Prostate gland (tissue), 2 donors: Measurements from ENCODE around the gene PSMB10. TPM values are rescaled to one million over a fixed set of nuclear protein-coding genes. Genes with fewer than 3 reads are reported as not detected.

Experiments used
- DNase-seq: peaks from one replicate; pipeline ENCODE4 v3.0.0-alpha.2; 2019; ENCODE audit warnings: low spot score
- H3K27ac ChIP-seq, 2 donors: fragments of 200-600 bp; sonication (generic); 2 replicates each; pipeline ENCODE4 v1.5.1; 2017 to 2019
- H3K27me3 ChIP-seq: fragments of 200-600 bp; sonication (generic); replicated peaks from 2 replicates; pipeline ENCODE4 v1.5.1; 2019; ENCODE audit not compliant: insufficient read depth
- H3K36me3 ChIP-seq, 2 donors: fragments of 200-600 bp; sonication (generic); 1 replicate in 1 of 2; 2 replicates in 1 of 2; pipeline versions ENCODE4 v1.5.1 to v1.8.1; 2017 to 2019
- H3K4me1 ChIP-seq: fragments of 200-600 bp; sonication (generic); replicated peaks from 2 replicates; pipeline ENCODE4 v1.5.1; 2019
- H3K4me3 ChIP-seq, 2 donors: fragments of 200-600 bp; sonication (generic); 2 replicates each; pipeline ENCODE4 v1.5.1; 2017 to 2019
- H3K9me3 ChIP-seq: fragments of 200-600 bp; sonication (generic); 2 replicates; pipeline ENCODE4 v1.5.1; 2017
- POLR2A ChIP-seq: fragments of 450-650 bp; IDR thresholded peaks from one replicate; pipeline ENCODE4 v1.6.1; 2016; ENCODE audit warnings: antibody characterized with exemption, mild to moderate bottlenecking
- POLR2AphosphoS5 ChIP-seq: sonication (generic); formaldehyde crosslinking; IDR thresholded peaks from one replicate; pipeline ENCODE4 v1.6.1; 2017; ENCODE audit warnings: antibody characterized with exemption
- WGBS: methylation state at CpG from one replicate; pipeline ENCODE4 v1.1.5; 2018; 5-methylcytosine and 5-hydroxymethylcytosine counted together
- intact Hi-C: fragments of 100-400 bp; cut with DNase I; formaldehyde crosslinking; loops from one replicate; pipeline ENCODE4 v1.14.2; 2022
- total RNA-seq, 2 donors: library from RNA; depleted of rRNA; stranded (reverse); fragments of >200 nt; gene quantifications; one replicate each; pipeline ENCODE4 v1.1.0, GENCODE V29; 2016
- TF ChIP-seq, protein P1 (sequence below), 4 experiments: fragments of 200-600 bp in 2 of 4; fragments of 450-650 bp in 2 of 4; sonication (generic) in 2 of 4; IDR thresholded peaks; 1 replicate in 3 of 4; 2 replicates in 1 of 4; pipeline ENCODE4 v1.5.1; 2016 to 2019; ENCODE audit warnings: antibody characterized with exemption in 4 of 4, mild to moderate bottlenecking in 2 of 4, moderate library complexity in 2 of 4

Gene PSMB10
- total RNA-seq, 2 donors from 2014 or later, result 29.9 to 42.5 TPM

GRCh38 chr16:67924140-67924906 lies 12.3 kb downstream of the PSMB10 start:
- Histone ChIP-seq H3K36me3 (no peaks in the 10 kb centered on the region), H3K9me3 (no peaks in the 10 kb centered on the region), H3K27me3 (no peaks in the 10 kb centered on the region), H3K27ac (no peak overlapping the region), H3K4me1 (peaks cover 12% of the 10 kb centered on the region), H3K4me3 (no peak overlapping the region)
- TF ChIP-seq, protein P1, sequence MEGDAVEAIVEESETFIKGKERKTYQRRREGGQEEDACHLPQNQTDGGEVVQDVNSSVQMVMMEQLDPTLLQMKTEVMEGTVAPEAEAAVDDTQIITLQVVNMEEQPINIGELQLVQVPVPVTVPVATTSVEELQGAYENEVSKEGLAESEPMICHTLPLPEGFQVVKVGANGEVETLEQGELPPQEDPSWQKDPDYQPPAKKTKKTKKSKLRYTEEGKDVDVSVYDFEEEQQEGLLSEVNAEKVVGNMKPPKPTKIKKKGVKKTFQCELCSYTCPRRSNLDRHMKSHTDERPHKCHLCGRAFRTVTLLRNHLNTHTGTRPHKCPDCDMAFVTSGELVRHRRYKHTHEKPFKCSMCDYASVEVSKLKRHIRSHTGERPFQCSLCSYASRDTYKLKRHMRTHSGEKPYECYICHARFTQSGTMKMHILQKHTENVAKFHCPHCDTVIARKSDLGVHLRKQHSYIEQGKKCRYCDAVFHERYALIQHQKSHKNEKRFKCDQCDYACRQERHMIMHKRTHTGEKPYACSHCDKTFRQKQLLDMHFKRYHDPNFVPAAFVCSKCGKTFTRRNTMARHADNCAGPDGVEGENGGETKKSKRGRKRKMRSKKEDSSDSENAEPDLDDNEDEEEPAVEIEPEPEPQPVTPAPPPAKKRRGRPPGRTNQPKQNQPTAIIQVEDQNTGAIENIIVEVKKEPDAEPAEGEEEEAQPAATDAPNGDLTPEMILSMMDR (IDR thresholded peaks at IDR 0.05), result no peak
- TF ChIP-seq POLR2AphosphoS5 (no peak), POLR2A (no peak)
- WGBS, result 85% methylated on average over 10 of the region's 10 CpGs
- intact Hi-C loops, result no loop called here
- no peak for DNase-seq

- peaks cover 12% of the 10 kb centered on the region for H3K4me1 ChIP-seq
- no peaks in the 10 kb centered on the region for H3K27me3 ChIP-seq
- no peak overlapping the region for H3K4me3 ChIP-seq
- no peak overlapping the region for H3K27ac ChIP-seq
- no peaks in the 10 kb centered on the region for H3K9me3 ChIP-seq
- peak; percentile 44 for DNase-seq
- no peaks in the 10 kb centered on the region for H3K36me3 ChIP-seq
- 51% methylated on average over 10 of the region's 10 CpGs for WGBS
- TF ChIP-seq, protein P1 (IDR thresholded peaks at IDR 0.05), result no peak
- TF ChIP-seq POLR2A (no peak), POLR2AphosphoS5 (no peak)
- intact Hi-C loops, result no loop called here
Observed at GRCh38 chr16:67923414-67924116, 13.1 kb downstream of the PSMB10 start.

DNA sequence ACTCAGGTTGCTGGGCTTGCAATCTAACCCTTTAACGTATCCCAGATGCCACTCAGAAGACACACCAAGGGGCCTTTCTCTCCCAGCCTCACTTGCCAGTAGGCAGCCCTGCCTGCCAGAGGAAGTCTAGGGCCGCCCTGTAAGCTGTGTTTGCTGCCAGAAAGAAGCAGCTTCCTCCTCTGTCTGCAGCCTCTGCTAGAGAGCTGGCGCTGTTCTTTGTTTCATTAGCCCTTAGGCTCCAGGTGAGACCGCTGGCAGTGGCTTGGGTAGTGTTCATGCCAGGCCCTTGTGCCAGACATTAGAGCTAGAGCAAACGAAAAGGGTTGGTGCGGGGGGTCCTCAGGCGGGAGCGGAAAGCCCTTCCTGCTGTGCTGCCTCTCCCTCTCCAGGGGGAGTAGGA lies 13.9 kb downstream of the PSMB10 start:
- 36% methylated on average over 8 of the region's 8 CpGs for WGBS
- H3K27ac ChIP-seq, result no peak overlapping the region
- TF ChIP-seq POLR2A, result no peak
- TF ChIP-seq, protein P1 (IDR thresholded peaks at IDR 0.05), result peak in 1 of 4 experiments; percentile 14
- peak; percentile 63 for TF ChIP-seq POLR2AphosphoS5
- H3K27me3 ChIP-seq, result no peaks in the 10 kb centered on the region
- H3K9me3 ChIP-seq, result no peaks in the 10 kb centered on the region
- peak; percentile 70 for DNase-seq
- intact Hi-C loops, result no loop called here
- no peak overlapping the region for H3K4me3 ChIP-seq
- H3K36me3 ChIP-seq, result no peaks in the 10 kb centered on the region
- H3K4me1 ChIP-seq, result peaks cover 12% of the 10 kb centered on the region

DNA sequence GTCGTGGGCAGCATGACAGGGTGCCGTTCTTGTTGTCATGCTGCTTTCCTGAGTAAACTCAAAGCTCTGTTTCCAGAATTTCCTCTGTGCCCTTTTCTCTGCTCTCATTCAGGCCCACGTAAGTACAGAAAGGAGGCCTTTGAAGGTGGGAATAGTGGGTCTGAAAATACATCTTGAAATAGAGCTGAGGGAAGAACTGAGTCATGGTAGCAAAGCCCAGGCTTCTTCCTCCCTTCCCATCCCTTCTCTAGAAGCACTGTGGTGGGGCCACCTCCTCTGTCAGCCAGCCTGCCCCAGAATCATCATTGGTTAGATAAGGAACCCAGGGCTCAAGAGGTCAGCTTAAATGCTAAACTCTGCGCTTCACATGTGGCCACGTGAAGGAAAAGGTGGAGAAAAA lies 14.4 kb downstream of the PSMB10 start:
- no peaks in the 10 kb centered on the region for H3K9me3 ChIP-seq
- WGBS, result 68% methylated on average over 5 of the region's 5 CpGs
- no peak for DNase-seq
- intact Hi-C loops, result no loop called here
- peaks cover 12% of the 10 kb centered on the region for H3K4me1 ChIP-seq
- TF ChIP-seq POLR2A, result no peak
- TF ChIP-seq, protein P1 (IDR thresholded peaks at IDR 0.05), result no peak
- no peak for TF ChIP-seq POLR2AphosphoS5
- H3K4me3 ChIP-seq, result no peak overlapping the region
- no peak overlapping the region for H3K27ac ChIP-seq
- H3K27me3 ChIP-seq, result no peaks in the 10 kb centered on the region
- no peaks in the 10 kb centered on the region for H3K36me3 ChIP-seq
